ENCODE data around the gene DMRTC1B.
"Not testable (repeated sequence)": the region's sequence is repeated elsewhere in the genome, so short reads cannot be mapped to it uniquely, and the experiment has no call there.

Gene DMRTC1B, protein sequence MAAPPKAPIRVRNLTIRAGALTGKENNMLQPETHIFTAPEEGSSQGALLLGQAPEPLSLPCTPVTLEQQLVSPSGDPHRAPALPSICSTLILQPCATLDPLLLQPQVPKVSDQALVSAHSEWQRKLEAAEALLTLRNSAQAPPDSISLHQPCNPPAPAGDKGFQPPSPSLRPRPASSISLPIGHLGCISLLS

DNA sequence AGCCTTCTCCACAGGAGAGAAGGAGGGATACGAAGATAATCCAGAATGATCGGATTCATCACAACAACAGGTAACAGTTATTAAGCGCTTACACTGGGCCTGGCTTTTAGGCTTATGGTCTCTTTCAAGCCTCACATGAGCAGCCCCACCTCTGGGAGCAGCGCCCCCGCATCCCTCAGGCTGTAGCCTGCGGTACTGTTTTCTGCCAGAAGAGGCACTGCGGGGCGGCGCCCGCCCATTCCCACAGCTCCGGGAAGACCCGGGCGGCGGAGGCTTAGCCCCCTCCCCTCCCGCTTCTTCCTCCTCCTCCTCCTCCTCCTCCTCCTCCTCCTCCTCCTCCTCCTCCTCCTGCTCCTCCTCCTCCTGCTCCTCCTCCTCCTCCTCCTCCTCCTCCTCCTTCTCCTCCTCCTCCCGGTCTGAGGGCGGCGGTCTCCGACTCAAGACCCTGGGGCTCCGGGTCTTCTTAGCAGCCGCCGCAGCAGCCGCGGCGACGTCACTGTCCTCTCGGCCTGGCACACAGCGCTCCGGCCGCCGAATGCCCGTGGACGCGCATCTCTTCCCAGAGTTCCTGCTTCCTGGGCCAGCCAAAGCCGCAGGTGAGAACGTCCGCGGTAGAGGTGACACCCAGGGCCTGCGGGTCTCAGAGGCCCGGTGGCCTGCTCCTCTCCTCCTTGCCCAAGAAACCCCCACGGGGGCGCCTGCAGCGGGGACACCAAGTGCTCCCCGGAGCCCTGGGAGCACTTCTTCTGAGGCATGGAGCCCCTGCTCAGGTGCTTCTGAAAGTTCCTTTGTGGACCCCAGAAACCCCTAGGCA, at the start of gene DMRTC1B:
TSS of gene DMRTC1B (plus strand) at position 238 of the 814 bp plus-strand sequence. CDS start 68,246 bp downstream, outside the sequence.
- DNase-seq (ENCODE audit: low read depth, low spot score) = not testable (repeated sequence)

DNA sequence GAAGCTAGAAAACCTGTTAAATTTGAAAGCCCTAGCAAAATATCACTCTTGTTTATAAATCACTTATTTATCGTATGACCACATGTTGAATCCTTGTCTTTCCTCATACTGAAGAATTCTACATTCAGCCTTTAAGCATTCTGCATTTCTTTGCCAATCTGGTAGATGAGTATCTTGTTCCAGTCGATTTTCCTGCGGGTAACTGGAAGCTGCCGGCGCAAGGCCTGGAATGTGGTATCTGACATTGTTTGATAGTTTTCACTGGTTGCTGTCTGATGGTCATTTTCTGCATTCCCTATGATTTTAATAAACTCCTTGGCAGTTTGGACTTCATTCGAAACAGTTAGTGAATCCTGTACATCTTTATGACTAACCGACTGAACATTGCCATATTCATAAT, 48.8 kb upstream of the DMRTC1B start:
- DNase-seq (ENCODE audit: low read depth, low spot score) = no peak

DNA sequence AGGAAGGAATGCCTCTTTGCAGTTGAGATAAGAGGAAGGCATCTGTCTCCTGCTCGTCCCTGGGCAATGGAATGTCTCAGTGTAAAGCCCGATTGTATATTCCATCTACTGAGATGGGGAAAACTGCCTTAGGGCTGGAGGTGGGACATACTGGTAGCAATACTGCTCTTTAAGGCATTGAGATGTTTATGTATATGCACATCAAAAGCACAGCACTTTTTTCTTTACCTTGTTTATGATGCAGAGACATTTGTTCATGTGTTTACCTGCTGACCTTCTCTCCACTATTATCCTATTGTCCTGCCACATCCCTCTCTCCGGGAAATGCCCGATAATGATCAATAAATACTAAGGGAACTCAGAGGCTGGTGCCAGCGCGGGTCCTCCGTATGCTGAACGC, 43.1 kb upstream of the DMRTC1B start:
- DNase-seq (ENCODE audit: low read depth, low spot score) = not testable (repeated sequence)

DNA sequence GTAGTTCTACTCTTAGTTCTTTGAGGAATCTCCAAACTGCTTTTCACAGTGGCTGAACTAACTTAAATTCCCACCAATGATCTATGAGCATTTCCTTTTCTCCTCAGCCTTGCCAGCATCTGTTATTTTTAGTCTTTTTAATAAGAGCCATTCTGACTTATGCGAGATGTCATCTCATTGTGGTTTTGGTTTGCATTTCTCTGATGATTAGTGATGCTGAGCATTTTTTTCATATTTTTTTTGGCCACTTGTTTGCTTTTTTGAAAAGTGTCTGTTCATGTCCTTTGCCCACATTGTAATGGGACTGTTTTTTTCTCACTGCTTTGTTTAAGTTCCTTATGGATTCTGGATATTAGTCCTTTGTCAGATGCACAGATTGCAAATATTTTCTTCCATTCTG, 41.1 kb upstream of the DMRTC1B start:
- DNase-seq (ENCODE audit: low read depth, low spot score) = no peak

DNA sequence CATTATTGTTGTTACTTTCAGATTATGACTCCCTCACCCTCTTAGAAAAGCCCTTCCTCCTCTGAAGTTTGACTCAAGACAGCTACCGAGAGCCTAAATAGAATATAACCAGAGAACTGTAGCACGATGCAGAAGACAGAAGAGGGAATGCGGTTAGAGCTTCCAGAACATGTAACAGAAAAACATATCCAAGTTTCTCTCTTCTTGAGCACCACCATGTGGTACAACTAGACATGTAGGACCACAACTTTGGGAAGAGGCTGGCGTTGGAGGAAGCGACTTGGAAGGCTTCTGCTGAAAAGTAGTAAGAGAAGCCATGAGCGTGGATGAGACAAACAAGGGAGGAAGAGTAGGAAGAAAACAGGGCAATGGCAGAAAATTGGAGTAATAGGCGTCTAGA, 31.1 kb upstream of the DMRTC1B start:
- DNase-seq (ENCODE audit: low read depth, low spot score) = not testable (repeated sequence)

DNA sequence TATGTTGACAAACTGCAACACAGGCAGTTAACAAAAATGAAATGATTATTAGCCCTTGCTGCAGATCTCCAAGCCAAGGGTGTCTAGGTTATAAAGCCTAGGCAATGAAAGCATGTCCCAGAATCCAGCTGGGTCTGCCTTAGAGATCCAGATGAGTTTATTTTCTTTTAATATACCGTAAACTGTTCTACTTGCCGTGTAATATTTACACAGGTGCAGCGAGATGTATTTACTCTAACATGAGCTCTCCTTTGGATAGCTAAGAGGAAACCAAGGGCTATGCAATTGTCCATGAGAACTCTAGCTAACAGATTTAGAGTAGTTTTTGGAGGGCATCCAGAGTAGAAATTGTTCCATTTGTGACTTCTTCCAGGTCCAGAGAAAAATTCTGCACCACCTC, 28.1 kb upstream of the DMRTC1B start:
- DNase-seq (ENCODE audit: low read depth, low spot score) = not testable (repeated sequence)

DNA sequence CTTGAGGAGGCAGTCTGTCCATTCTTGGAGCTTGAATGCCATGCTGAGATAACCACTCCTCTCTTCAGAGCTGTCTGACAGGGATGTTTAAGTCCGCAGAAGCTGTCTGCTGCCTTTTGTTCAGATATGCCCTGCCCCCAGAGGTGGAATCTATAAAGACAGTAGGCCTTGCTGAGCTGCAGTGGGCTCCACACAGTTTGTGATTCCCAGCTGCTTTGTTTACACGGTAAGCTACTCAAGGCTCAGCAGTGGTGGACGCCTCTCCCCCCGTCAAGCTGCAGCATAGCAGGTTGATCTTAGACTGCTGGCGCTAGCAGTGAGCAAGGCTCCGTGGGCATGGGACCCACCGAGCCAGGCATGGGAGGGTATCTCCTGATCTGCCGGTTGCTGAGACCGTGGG, 16.2 kb upstream of the DMRTC1B start:
- not testable (repeated sequence) for DNase-seq (ENCODE audit: low read depth, low spot score)

DNA sequence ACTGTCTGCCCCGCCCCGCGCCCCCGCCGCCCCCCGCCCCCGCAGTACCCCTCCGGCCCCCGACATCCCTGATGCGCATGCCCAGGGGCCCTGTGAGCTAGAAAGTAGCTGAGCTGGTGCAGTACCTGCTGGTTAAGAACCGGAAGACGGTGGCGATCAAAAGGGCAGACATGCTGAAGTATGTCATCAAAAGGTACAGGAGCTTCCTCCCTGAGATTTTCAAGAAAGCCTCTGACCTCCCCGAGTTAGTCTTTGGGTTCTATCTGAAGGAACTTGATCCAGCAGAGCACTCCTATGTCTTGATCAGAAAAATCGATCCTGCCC, 739 bp downstream of the DMRTC1B start:
- not testable (repeated sequence) for DNase-seq (ENCODE audit: low read depth, low spot score)

DNA sequence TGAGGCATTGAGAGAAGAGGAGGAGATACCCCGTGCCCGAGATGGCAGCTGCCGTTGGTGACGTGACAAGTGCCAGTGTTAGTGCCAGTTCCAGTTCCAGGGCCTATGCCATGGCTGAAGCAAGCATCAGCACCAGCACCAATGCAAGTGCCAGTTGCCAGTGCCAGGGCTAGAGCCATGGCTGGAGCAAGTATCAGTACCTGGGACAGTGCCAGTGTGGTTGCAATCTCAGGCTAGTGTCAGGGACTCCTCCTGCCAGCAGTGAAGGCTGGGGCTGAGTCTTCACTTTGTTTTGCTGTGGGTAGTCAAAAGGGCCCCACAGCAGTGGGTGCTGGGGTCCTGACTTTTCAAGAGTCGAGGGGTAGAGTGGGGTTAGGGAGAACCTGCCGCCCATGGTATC, 1.5 kb downstream of the DMRTC1B start:
- DNase-seq (ENCODE audit: low read depth, low spot score) = not testable (repeated sequence)

DNA sequence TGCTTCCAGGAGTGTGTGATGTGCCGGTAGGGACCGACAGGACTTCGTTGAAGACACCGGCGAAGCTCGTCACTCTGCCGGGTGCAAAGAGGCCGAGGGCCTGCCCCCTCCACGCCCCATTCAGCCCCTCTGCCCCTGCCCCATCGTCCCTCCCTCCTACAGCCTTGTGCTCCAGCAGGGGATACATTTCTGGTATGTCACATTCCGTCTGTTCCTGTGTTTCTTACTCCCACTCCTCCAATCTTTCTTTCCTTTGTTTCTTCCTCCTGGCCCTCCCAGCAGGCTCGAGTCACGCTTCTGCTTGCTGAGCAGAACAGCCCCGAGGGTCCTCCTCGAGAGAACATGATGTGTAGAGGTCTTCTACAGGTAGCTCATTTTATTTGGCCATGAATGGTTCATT, 5.9 kb downstream of the DMRTC1B start, which contains the start of gene FAM236B:
TSS of gene FAM236B (minus strand) at position 101 of the 400 bp plus-strand sequence. CDS start at position 1, 100 bp downstream.
- not testable (repeated sequence) for DNase-seq (ENCODE audit: low read depth, low spot score)

DNA sequence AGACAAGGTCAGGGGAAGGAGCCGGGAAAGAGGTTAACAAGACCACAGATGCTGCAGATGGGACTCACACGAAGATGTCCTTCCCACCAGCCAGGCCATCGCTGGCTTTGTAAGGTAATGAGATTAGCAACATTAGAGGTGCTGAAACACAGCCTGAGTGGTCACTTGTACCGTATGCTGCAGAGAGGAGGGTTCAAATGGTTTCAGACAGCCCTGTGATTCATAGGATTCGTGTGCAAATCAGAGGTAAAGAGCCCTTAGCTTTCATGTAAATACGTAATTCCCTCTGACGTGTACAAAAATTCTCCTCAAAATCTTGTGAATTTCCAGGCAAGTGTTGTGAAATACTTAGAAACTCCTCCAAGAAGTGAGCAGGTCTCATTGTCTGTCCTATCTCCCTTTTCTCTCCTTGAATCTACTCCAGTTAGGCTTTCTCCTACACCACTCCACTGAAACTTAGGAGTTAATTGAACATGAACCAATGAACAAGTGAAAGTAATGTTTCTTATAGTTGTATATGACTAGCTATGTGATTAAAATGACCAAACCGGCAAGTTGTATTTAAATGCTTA, 6.8 kb downstream of the DMRTC1B start:
- not testable (repeated sequence) for DNase-seq (ENCODE audit: low read depth, low spot score)

DNA sequence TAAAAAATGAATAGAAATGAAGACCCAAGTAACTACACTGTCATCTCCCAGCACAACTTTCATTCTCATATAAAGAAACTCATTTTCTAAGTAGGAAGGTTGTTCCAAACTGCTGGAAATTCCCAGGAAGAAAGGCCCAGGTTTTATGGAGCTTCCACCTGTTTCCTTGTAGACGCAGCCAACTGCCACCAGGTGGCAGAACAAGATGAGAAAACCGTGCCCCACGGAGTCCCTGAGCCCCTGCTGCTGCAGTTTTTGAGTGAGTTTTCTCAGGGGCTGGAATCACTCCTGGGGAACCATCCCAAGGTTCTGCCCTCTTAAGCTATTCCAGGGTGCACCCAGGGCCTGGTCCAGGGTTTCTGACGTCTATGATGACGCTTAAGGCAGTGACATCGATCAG, 7.3 kb downstream of the DMRTC1B start:
- DNase-seq (ENCODE audit: low read depth, low spot score) = not testable (repeated sequence)

DNA sequence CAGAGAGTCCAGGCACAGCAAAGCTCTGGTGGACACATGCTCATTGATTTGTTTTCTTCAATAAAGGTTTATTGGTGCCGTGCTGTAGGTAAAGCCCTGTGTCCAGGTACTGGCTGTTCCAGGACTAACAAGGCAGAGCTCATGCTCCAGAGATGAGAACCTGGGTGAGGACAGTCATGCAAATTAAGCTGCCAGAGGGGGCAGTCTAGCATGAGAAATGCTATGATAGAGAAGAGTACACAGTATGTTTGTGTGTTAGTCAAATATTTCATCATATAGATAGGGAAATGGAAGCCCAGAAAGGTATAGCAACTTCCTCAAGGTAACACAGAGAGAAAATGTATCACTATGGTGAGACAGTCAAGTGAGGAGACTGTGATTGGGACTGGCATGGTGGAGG, 11.5 kb downstream of the DMRTC1B start:
- not testable (repeated sequence) for DNase-seq (ENCODE audit: low read depth, low spot score)

DNA sequence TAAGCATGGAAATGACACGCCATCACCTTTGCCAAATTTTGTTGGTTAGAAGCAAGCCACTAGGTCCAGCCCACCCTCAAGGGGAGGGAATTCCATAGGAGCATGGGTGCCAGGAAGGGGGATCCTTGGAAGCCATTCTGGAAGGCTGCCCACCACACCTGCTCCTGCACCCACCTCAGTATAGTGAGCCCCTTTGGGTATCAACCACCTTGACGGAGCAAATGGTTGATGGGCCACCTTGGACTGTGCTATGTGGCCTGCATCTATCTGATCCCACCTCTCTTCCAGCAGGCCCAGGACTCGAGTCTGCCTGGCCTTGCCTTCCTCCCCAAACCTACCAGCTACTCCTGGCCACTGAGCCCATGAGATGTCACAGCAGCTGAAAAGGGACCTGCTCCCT, 13.7 kb downstream of the DMRTC1B start:
- DNase-seq (ENCODE audit: low read depth, low spot score) = not testable (repeated sequence)

DNA sequence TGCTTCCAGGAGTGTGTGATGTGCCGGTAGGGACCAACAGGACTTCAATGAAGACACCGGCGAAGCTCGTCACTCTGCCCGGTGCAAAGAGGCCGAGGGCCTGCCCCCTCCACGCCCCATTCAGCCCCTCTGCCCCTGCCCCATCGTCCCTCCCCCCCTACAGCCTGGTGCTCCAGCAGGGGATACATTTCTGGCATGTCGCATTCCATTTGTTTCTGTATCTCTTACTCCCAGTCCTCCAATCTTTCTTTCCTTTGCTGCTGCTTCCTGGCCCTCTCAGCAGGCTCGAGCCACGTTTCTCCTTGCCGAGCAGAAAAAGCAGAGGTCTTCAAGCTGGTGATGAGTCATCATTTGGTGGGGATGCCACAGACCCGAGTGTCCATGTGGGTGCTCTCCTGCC, 31.4 kb downstream of the DMRTC1B start, which contains the start of gene FAM236D:
TSS of gene FAM236D (minus strand) at position 101 of the 400 bp plus-strand sequence. CDS start at position 1, 100 bp downstream.
- DNase-seq (ENCODE audit: low read depth, low spot score) = not testable (repeated sequence)

DNA sequence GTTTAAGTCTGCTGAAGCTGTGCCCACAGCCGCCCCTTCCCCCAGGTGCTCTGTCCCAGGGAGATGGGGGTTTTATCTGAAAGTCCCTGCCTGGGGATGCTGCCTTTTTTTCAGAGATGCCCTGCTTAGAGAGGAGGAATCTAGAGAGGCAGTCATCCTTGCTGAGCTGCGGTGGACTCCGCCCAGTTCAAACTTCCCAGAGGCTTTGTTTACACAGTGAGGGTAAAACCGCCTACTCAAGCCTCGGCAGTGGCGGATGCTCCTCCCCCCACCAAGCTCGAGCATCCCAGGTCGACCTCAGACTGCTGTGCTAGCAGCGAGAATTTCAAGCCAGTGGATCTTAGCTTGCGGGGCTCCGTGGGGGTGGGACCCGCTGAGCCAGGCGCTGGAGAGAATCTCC, 54.0 kb downstream of the DMRTC1B start:
- not testable (repeated sequence) for DNase-seq (ENCODE audit: low read depth, low spot score)

DNA sequence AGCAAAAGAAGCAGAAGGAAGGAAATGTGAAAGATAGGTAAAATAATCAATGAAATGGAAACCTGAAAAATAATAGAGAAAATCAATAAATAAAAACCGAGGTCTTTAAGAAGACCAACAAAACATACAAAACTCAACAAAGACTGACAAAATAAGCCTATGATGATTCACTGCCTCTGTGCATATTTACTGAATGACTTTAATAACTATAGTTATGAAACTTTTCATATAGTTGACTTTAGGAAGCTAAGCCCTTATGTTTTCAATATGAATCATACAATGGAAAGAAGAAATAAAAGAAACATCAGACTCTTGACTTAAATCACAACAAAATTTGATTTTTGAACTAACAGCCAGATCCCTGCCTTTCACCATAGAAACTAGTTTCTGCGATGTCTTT, 60.8 kb downstream of the DMRTC1B start:
- not testable (repeated sequence) for DNase-seq (ENCODE audit: low read depth, low spot score)

DNA sequence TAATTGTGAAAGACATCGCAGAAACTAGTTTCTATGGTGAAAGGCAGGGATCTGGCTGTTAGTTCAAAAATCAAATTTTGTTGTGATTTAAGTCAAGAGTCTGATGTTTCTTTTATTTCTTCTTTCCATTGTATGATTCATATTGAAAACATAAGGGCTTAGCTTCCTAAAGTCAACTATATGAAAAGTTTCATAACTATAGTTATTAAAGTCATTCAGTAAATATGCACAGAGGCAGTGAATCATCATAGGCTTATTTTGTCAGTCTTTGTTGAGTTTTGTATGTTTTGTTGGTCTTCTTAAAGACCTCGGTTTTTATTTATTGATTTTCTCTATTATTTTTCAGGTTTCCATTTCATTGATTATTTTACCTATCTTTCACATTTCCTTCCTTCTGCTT, 106.2 kb downstream of the DMRTC1B start:
- not testable (repeated sequence) for DNase-seq (ENCODE audit: low read depth, low spot score)

DNA sequence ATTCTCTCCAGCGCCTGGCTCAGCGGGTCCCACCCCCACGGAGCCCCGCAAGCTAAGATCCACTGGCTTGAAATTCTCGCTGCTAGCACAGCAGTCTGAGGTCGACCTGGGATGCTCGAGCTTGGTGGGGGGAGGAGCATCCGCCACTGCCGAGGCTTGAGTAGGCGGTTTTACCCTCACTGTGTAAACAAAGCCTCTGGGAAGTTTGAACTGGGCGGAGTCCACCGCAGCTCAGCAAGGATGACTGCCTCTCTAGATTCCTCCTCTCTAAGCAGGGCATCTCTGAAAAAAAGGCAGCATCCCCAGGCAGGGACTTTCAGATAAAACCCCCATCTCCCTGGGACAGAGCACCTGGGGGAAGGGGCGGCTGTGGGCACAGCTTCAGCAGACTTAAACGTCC, 113.0 kb downstream of the DMRTC1B start:
- DNase-seq (ENCODE audit: low read depth, low spot score) = not testable (repeated sequence)

All from brain pericyte (primary cell).